HL-60 (cell line): Measurements from ENCODE around the gene DLG5.

Source experiments
- DNase-seq, 2 experiments: peaks; one replicate each; pipeline ENCODE4 v3.0.0-alpha.2; 2010 to 2020; ENCODE audit warnings: low read depth in 1 of 2, low spot score in 1 of 2
- H3K27ac ChIP-seq: fragments of 250-450 bp; sonication (Bioruptor Pico); replicated peaks from 2 replicates; pipeline ENCODE4 v1.5.1; 2020; ENCODE audit warnings: mild to moderate bottlenecking, moderate library complexity
- H3K27me3 ChIP-seq: fragments of 250-450 bp; sonication (Bioruptor Pico); 2 replicates; pipeline ENCODE4 v1.5.1; 2021; ENCODE audit warnings: mild to moderate bottlenecking, moderate library complexity; ENCODE audit not compliant: insufficient read depth, poor library complexity, severe bottlenecking
- H3K4me3 ChIP-seq: replicated peaks from 2 replicates; pipeline ENCODE4 v1.5.1; 2011; ENCODE audit warnings: mild to moderate bottlenecking, control low read depth, low read length; ENCODE audit not compliant: insufficient read depth
- GABPA ChIP-seq: IDR thresholded peaks from 2 replicates; pipeline ENCODE4 v1.6.1; 2012; ENCODE audit warnings: low read depth
- POLR2AphosphoS5 ChIP-seq: IDR thresholded peaks from 2 replicates; pipeline ENCODE4 v1.6.1; 2012; ENCODE audit warnings: low read depth
- SPI1 ChIP-seq: IDR thresholded peaks from 2 replicates; pipeline ENCODE4 v1.6.1; 2012; ENCODE audit warnings: low read depth, mild to moderate bottlenecking, borderline replicate concordance
- TF ChIP-seq, protein P1 (sequence below): IDR thresholded peaks from one replicate; pipeline ENCODE4 v1.5.1; 2011; ENCODE audit warnings: low read length, control low read depth, inconsistent platforms; ENCODE audit not compliant: insufficient read depth
- TF ChIP-seq, protein P2 (sequence below): IDR thresholded peaks from 2 replicates; pipeline ENCODE4 v1.6.1; 2012; ENCODE audit warnings: low read depth; ENCODE audit not compliant: insufficient replicate concordance

Gene DLG5

DNA sequence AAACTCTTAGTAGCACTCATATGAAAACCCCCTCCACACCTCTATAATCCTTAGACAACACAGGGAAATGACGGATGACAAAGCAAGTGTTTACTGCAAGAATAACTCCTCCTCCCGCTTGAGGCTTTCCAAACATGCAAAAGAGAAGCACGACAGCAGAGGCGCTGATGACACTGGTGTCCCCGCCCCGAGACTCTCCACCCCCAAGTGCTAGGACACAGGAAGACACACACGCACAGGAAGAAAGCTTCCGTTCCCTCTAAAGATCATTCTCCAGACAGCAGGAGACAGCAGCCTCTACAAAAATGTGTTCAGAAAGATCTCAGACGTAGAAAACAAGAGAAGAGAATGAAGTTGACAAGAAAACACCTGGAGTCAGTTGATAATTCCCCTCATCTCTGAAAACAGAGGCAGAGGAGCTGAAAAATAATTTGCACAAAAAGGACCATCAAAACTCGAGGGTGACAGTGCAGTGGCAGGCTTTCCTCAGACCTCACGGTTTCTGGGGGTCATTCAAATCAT, 90.2 kb downstream of the DLG5 start:
- TF ChIP-seq, protein P1, sequence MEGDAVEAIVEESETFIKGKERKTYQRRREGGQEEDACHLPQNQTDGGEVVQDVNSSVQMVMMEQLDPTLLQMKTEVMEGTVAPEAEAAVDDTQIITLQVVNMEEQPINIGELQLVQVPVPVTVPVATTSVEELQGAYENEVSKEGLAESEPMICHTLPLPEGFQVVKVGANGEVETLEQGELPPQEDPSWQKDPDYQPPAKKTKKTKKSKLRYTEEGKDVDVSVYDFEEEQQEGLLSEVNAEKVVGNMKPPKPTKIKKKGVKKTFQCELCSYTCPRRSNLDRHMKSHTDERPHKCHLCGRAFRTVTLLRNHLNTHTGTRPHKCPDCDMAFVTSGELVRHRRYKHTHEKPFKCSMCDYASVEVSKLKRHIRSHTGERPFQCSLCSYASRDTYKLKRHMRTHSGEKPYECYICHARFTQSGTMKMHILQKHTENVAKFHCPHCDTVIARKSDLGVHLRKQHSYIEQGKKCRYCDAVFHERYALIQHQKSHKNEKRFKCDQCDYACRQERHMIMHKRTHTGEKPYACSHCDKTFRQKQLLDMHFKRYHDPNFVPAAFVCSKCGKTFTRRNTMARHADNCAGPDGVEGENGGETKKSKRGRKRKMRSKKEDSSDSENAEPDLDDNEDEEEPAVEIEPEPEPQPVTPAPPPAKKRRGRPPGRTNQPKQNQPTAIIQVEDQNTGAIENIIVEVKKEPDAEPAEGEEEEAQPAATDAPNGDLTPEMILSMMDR, result no peak
- TF ChIP-seq, protein P2, sequence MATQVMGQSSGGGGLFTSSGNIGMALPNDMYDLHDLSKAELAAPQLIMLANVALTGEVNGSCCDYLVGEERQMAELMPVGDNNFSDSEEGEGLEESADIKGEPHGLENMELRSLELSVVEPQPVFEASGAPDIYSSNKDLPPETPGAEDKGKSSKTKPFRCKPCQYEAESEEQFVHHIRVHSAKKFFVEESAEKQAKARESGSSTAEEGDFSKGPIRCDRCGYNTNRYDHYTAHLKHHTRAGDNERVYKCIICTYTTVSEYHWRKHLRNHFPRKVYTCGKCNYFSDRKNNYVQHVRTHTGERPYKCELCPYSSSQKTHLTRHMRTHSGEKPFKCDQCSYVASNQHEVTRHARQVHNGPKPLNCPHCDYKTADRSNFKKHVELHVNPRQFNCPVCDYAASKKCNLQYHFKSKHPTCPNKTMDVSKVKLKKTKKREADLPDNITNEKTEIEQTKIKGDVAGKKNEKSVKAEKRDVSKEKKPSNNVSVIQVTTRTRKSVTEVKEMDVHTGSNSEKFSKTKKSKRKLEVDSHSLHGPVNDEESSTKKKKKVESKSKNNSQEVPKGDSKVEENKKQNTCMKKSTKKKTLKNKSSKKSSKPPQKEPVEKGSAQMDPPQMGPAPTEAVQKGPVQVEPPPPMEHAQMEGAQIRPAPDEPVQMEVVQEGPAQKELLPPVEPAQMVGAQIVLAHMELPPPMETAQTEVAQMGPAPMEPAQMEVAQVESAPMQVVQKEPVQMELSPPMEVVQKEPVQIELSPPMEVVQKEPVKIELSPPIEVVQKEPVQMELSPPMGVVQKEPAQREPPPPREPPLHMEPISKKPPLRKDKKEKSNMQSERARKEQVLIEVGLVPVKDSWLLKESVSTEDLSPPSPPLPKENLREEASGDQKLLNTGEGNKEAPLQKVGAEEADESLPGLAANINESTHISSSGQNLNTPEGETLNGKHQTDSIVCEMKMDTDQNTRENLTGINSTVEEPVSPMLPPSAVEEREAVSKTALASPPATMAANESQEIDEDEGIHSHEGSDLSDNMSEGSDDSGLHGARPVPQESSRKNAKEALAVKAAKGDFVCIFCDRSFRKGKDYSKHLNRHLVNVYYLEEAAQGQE, result peak; percentile 30
- TF ChIP-seq SPI1 (0 out of 2 replicates have a peak, but pooled peaks have one; percentile 2), GABPA (peak; percentile 57; the same call in 1 of the 2 replicates), POLR2AphosphoS5 (peak; percentile 52; the same call in 1 of the 2 replicates)
- H3K27ac ChIP-seq, result peak overlapping the region; percentile 67
- peak; percentile 69 to 92 for DNase-seq
- no peaks in the 10 kb centered on the region for H3K27me3 ChIP-seq
- no peak overlapping the region for H3K4me3 ChIP-seq

DNA sequence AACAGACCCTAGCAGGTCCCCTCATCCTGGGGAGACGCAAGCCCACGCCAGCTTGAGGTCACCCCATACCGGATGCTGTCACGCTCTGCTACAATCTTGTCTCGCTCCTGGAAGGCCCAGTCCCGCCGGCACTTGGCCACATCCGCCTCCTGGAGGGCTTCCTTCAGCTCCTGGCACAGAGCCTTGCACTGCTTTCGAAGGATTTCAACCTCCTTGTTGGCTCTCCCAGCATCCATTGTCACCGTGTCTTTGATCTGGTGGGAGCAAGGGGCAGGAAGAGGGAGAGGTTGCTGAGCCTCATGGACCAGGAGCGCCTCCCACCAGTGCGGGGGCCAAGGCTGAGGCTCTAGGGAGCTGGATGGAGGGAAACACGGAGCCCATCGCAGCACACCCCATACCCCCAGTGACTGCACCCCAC, 90.9 kb downstream of the DLG5 start:
- Histone ChIP-seq H3K27ac (0 out of 2 replicates have a peak overlapping the region, but pooled peaks have one; percentile 31), H3K4me3 (no peak overlapping the region), H3K27me3 (no peaks in the 10 kb centered on the region)
- no peak for DNase-seq
- TF ChIP-seq GABPA (no peak), SPI1 (no peak), POLR2AphosphoS5 (no peak)
- TF ChIP-seq, protein P1, result no peak
- TF ChIP-seq, protein P2, result no peak

DNA sequence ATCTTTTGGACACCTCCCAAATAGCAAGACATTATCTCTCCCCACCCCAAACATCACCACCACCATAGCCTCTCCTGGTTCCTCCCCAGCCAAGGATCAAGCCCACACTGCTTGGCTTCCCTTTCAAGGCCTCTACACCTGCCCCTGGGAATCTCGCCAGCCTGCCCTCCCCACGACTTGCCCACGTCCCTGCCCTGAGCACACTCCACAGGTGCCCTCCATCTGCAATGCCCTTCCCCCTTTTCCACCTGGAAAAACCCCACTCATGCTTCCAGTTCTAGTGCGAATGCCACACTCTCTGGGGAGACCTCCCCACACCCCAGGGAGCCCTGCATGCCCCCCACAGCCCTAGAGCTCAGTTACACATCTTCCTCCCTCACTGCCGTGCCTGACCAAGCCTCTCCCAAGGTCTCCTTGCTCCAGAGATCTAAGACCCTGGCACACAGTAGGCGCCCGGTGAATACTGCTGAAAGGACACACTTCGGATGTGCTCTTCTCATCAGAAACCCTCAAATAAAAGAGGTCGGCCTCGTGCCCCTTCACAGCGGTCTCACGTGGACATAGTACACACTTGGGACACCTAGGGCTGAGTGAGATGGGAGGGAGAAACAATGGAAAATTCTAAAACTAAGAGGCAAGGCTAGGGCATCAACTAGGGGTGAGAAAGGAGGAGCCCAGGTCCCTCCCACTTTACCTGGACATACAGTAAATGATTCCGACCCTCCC, 91.4 kb downstream of the DLG5 start:
- Histone ChIP-seq H3K27me3 (no peaks in the 10 kb centered on the region), H3K4me3 (no peak overlapping the region), H3K27ac (no peak overlapping the region)
- TF ChIP-seq POLR2AphosphoS5 (no peak), SPI1 (no peak), GABPA (no peak)
- TF ChIP-seq, protein P1, result no peak
- TF ChIP-seq, protein P2, result no peak
- DNase-seq, result no peak
